Measurements from ENCODE around the gene CCDC182. TPM values are rescaled to one million over a fixed set of nuclear protein-coding genes. Genes with fewer than 3 reads are reported as not detected.

The CCDC182 gene
- total and polyA plus RNA-seq, 2 of the 13 experiments (the other 11 are each of a cell fraction or from before 2014, with no cell fraction given): not detected

- H4K20me1 ChIP-seq (ENCODE audit: insufficient read depth, low read length): no peaks in the 10 kb centered on the region
- no TSS peak for BruUV-seq (replicated peaks)
- H3K27ac ChIP-seq (ENCODE audit: extremely low read length, insufficient read depth, low read length): no peak overlapping the region
- CTCF ChIA-PET (ENCODE audit: low intra/inter-chr PET ratio, low total read pairs): no interaction called here
- H3K36me3 ChIP-seq (replicated peaks in 1 of 2; ENCODE audit: control insufficient read depth in 1 of 2, insufficient read depth in 2 of 2, low read length in 2 of 2): no peaks in the 10 kb centered on the region
- intact Hi-C loops (cut with micrococcal nuclease; ENCODE audit: unreplicated experiment): no loop called here
- in situ Hi-C loops (cut with HindIII; ENCODE audit: extremely low pct_ligation_motif_present, low pct_unique_long_range_greater_than_20kb): no loop called here
- 21% methylated on average over 8 of the region's 8 CpGs for WGBS (ENCODE audit: low lambda C conversion rate)
- DNase-seq (ENCODE audit: low spot score) (peak; percentile 32), ATAC-seq (peak; percentile 51), FAIRE-seq (no peak)
- H3K4me2 ChIP-seq (ENCODE audit: low read depth, low read length): peak overlapping the region; percentile 7; the same call in 1 of the 2 replicates
- H3K79me2 ChIP-seq (ENCODE audit: insufficient read depth, low read length): no peaks in the 10 kb centered on the region
- H3K9me3 ChIP-seq (ENCODE audit: low read length): no peaks in the 10 kb centered on the region
- POLR2A ChIA-PET: no interaction called here
- no peak overlapping the region for H3K9ac ChIP-seq (ENCODE audit: insufficient read depth, low read depth, low read length)
- no peak overlapping the region for H2AFZ ChIP-seq (ENCODE audit: low read length)
- peaks cover under 1 to 64% of the 10 kb centered on the region in 2 experiments; a peak in 4 of 5 replicates for H3K27me3 ChIP-seq (ENCODE audit: control insufficient read depth in 1 of 2, insufficient read depth in 2 of 2, low read length in 2 of 2)
- H3K4me3 ChIP-seq (replicated peaks in 1 of 3; ENCODE audit: insufficient read depth in 1 of 3, low read depth in 2 of 3, low read length in 3 of 3): no peak overlapping the region
- H3K4me1 ChIP-seq (ENCODE audit: insufficient read depth, low read length): peaks cover 10% of the 10 kb centered on the region
- TF ChIP-seq USF2 (IDR thresholded peaks at IDR 0.05; ENCODE audit: low read depth, low read length) (peak; percentile 73), USF2 (CRISPR knock-in tag; IDR thresholded peaks at IDR 0.05; ENCODE audit: borderline replicate concordance) (peak; percentile 71; the same call in 1 of the 2 replicates), ZNF800 (CRISPR knock-in tag; IDR thresholded peaks at IDR 0.05) (no peak), PATZ1 (CRISPR knock-in tag; IDR thresholded peaks at IDR 0.05) (0 out of 2 replicates have a peak, but pooled peaks have one; percentile 28), ZXDC (CRISPR knock-in tag; IDR thresholded peaks at IDR 0.05) (no peak), ZNF382 (CRISPR knock-in tag; IDR thresholded peaks at IDR 0.05; ENCODE audit: borderline replicate concordance) (no peak), GLI4 (CRISPR knock-in tag; IDR thresholded peaks at IDR 0.05; ENCODE audit: borderline replicate concordance) (no peak), ZNF652 (CRISPR knock-in tag; IDR thresholded peaks at IDR 0.05; ENCODE audit: borderline replicate concordance, low read depth) (peak; percentile 76), DR1 (CRISPR knock-in tag; IDR thresholded peaks at IDR 0.05) (no peak), E2F1 (CRISPR knock-in tag; IDR thresholded peaks at IDR 0.05) (no peak), TBX2 (CRISPR knock-in tag; IDR thresholded peaks at IDR 0.05; ENCODE audit: borderline replicate concordance) (no peak), SKI (IDR thresholded peaks at IDR 0.05; ENCODE audit: partially characterized antibody) (no peak), KLF16 (CRISPR knock-in tag; IDR thresholded peaks at IDR 0.05) (no peak)
These were observed 16.8 kb upstream of the CCDC182 start for GRCh38 chr17:57761887-57762286.

All from HepG2 (cell line).